Upper lobe of left lung (tissue), 6 donors: ENCODE results near the gene MRM1. TPM values are rescaled to one million over a fixed set of nuclear protein-coding genes. Genes with fewer than 3 reads are reported as not detected.
A peak's percentile ranks its signal among the peaks of the same experiment; 100 is the strongest.

ENCODE experiments used
- ATAC-seq, 2 donors: fragments of 200-7000 bp; cut with Tn5 transposase; one replicate each; pipeline ENCODE4 v1.9.1; 2022; ENCODE audit warnings: mild to moderate bottlenecking in 2 of 2, moderate library complexity in 2 of 2; ENCODE audit not compliant: low FRiP score in 2 of 2
- DNase-seq, 2 donors: peaks; one replicate each; pipeline ENCODE4 v3.0.0-alpha.2; 2019 to 2020
- H3K27ac ChIP-seq, 4 donors: fragments of 200-600 bp; sonication (generic); one replicate each; pipeline ENCODE4 v1.5.1; 2016 to 2019
- H3K27me3 ChIP-seq, 4 donors: fragments of 200-600 bp; sonication (generic); one replicate each; pipeline ENCODE4 v1.5.1; 2017 to 2019
- H3K36me3 ChIP-seq, 4 donors: fragments of 200-600 bp; sonication (generic); one replicate each; pipeline ENCODE4 v1.5.1; 2016 to 2019
- H3K4me1 ChIP-seq, 4 donors: fragments of 200-600 bp; sonication (generic); one replicate each; pipeline ENCODE4 v1.5.1; 2018 to 2019
- H3K4me3 ChIP-seq, 4 donors: fragments of 200-600 bp; sonication (generic); one replicate each; pipeline ENCODE4 v1.5.1; 2017 to 2019; ENCODE audit warnings: mild to moderate bottlenecking in 2 of 4, moderate library complexity in 1 of 4
- H3K9me3 ChIP-seq, 4 donors: fragments of 200-600 bp; sonication (generic); one replicate each; pipeline ENCODE4 v1.5.1; 2018 to 2019
- CTCF ChIP-seq, 6 experiments: fragments of 450-650 bp in 4 of 6; fragments of 200-600 bp in 2 of 6; sonication (generic) in 2 of 6; IDR thresholded peaks; one replicate each; pipeline ENCODE4 v1.5.1; 2016 to 2019; ENCODE audit warnings: antibody characterized with exemption in 6 of 6
- EP300 ChIP-seq, 4 donors: sonication (generic); formaldehyde crosslinking; IDR thresholded peaks; one replicate each; pipeline ENCODE4 v1.5.1; 2017; ENCODE audit warnings: antibody characterized with exemption in 4 of 4, control low read depth in 2 of 4
- POLR2A ChIP-seq, 4 donors: fragments of 450-650 bp; IDR thresholded peaks; one replicate each; pipeline ENCODE4 v1.5.1; 2016 to 2017; ENCODE audit warnings: antibody characterized with exemption in 4 of 4, mild to moderate bottlenecking in 2 of 4
- POLR2AphosphoS5 ChIP-seq, 2 donors: sonication (generic); formaldehyde crosslinking; IDR thresholded peaks; one replicate each; pipeline ENCODE4 v1.5.1; 2017; ENCODE audit warnings: antibody characterized with exemption in 2 of 2
- WGBS, 2 donors: methylation state at CpG; one replicate each; pipeline ENCODE4 v1.1.5; 2017 to 2018; 5-methylcytosine and 5-hydroxymethylcytosine counted together
- total RNA-seq, 6 donors: library from RNA; depleted of rRNA in 4 of 6; stranded (reverse); fragments of >200 nt in 4 of 6; gene quantifications; one replicate each; pipeline versions ENCODE4 v1.1.0 to v1.2.1, GENCODE V29; 2016 to 2021
- donor health status: DM: no; HTN: no; CAD: no; lungs with moderate emphysema.
- donor health status: DM: no; HTN: yes; CAD: no; lungs with severe emphysema.

Gene MRM1
- total RNA-seq, 6 donors from 2014 or later: 3.1 to 9.4 (median 8.1) TPM

GRCh38 chr17:36591434-36592315, 9.7 kb upstream of the MRM1 start, which contains the start of gene DHRS11:
Gene DHRS11 (plus strand): TSS chr17:36591879. CDS start chr17:36592010, 131 bp downstream.
- Histone ChIP-seq H3K36me3 (peaks cover 12 to 36% (median 21%) of the 10 kb centered on the region in 4 donors), H3K9me3 (no peaks in the 10 kb centered on the region), H3K27me3 (no peaks in the 10 kb centered on the region), H3K27ac (peak within 1 kb of the TSS; percentile 36 to 75 (median 50)), H3K4me1 (peaks cover 11 to 21% (median 14%) of the 10 kb centered on the region in 4 donors), H3K4me3 (peak within 1 kb of the TSS; percentile 77 to 93 (median 90))
- peak in 2 of 4 donors; percentile 26 to 32 for TF ChIP-seq POLR2A (IDR thresholded peaks at IDR 0.05)
- peak in 1 of 2 donors; percentile 8 for TF ChIP-seq POLR2AphosphoS5 (IDR thresholded peaks at IDR 0.05)
- TF ChIP-seq CTCF (IDR thresholded peaks at IDR 0.05): no peak
- ATAC-seq: peak; percentile 91 to 97
- DNase-seq: peak; percentile 86 to 98
- WGBS, 2 donors: 3 to 5% methylated on average over 28 to 37 of the region's 87 CpGs

- peaks cover 8 to 30% (median 14%) of the 10 kb centered on the region in 4 donors for H3K36me3 ChIP-seq
- peak overlapping the region; percentile 77 to 93 (median 90) for H3K4me3 ChIP-seq
- 4 to 13% methylated on average over 6 to 18 of the region's 20 CpGs for WGBS, 2 donors
- H3K4me1 ChIP-seq: peaks cover 11 to 21% (median 14%) of the 10 kb centered on the region in 4 donors
- TF ChIP-seq POLR2AphosphoS5 (IDR thresholded peaks at IDR 0.05) (no peak), POLR2A (IDR thresholded peaks at IDR 0.05) (no peak), EP300 (IDR thresholded peaks at IDR 0.05) (no peak), CTCF (IDR thresholded peaks at IDR 0.05) (no peak)
- DNase-seq (no peak), ATAC-seq (peak; percentile 18 to 56)
- no peaks in the 10 kb centered on the region for H3K9me3 ChIP-seq
- no peaks in the 10 kb centered on the region for H3K27me3 ChIP-seq
- peak overlapping the region in 2 of 4 donors; percentile 52 to 75 for H3K27ac ChIP-seq
Measured at GRCh38 chr17:36592316-36592715, 9.1 kb upstream of the MRM1 start.

- ATAC-seq: no peak
- TF ChIP-seq POLR2A (IDR thresholded peaks at IDR 0.05): no peak
- TF ChIP-seq POLR2AphosphoS5 (IDR thresholded peaks at IDR 0.05): no peak
- no peak for TF ChIP-seq CTCF (IDR thresholded peaks at IDR 0.05)
- no peak for DNase-seq
- Histone ChIP-seq H3K27me3 (no peaks in the 10 kb centered on the region), H3K4me3 (peak overlapping the region in 3 of 4 donors; percentile 89 to 93 (median 92)), H3K27ac (no peak overlapping the region), H3K9me3 (no peaks in the 10 kb centered on the region), H3K4me1 (peaks cover 11 to 21% (median 14%) of the 10 kb centered on the region in 4 donors), H3K36me3 (peaks cover 2 to 25% (median 10%) of the 10 kb centered on the region in 4 donors)
- 44 to 48% methylated on average over 4 of the region's 4 CpGs for WGBS, 2 donors
Measured at GRCh38 chr17:36592716-36593321, 8.6 kb upstream of the MRM1 start.

- no peak overlapping the region for H3K27ac ChIP-seq
- H3K4me3 ChIP-seq: no peak overlapping the region
- no peaks in the 10 kb centered on the region for H3K9me3 ChIP-seq
- no peak for ATAC-seq
- peaks cover 11 to 21% (median 14%) of the 10 kb centered on the region in 4 donors for H3K4me1 ChIP-seq
- H3K36me3 ChIP-seq: peaks cover 0 to 15% (median 3%) of the 10 kb centered on the region in 4 donors
- no peak for DNase-seq
- 71 to 74% methylated on average over 8 of the region's 8 CpGs for WGBS, 2 donors
- TF ChIP-seq CTCF (IDR thresholded peaks at IDR 0.05): no peak
- no peak for TF ChIP-seq EP300 (IDR thresholded peaks at IDR 0.05)
- TF ChIP-seq POLR2A (IDR thresholded peaks at IDR 0.05): no peak
- TF ChIP-seq POLR2AphosphoS5 (IDR thresholded peaks at IDR 0.05): no peak
- no peaks in the 10 kb centered on the region for H3K27me3 ChIP-seq
Measured at GRCh38 chr17:36593656-36594316, 7.6 kb upstream of the MRM1 start.
